Thyroid gland (tissue), 4 donors: ENCODE results near the gene LRTM1. TPM values are rescaled to one million over a fixed set of nuclear protein-coding genes. Genes with fewer than 3 reads are reported as not detected.

Experiments used
- DNase-seq, 2 donors: peaks; one replicate each; pipeline ENCODE4 v3.0.0-alpha.2; 2019
- H3K27ac ChIP-seq, 3 donors: fragments of 200-600 bp; sonication (generic); 1 replicate in 2 of 3; 2 replicates in 1 of 3; pipeline ENCODE4 v1.5.1; 2016 to 2019; ENCODE audit warnings: mild to moderate bottlenecking in 1 of 3, moderate library complexity in 1 of 3
- H3K27me3 ChIP-seq: fragments of 200-600 bp; sonication (generic); one replicate; pipeline ENCODE4 v1.5.1; 2019
- H3K36me3 ChIP-seq, 2 donors: fragments of 200-600 bp; sonication (generic); one replicate each; pipeline ENCODE4 v1.5.1; 2016 to 2019
- H3K4me1 ChIP-seq, 2 donors: fragments of 200-600 bp; sonication (generic); one replicate each; pipeline ENCODE4 v1.5.1; 2017 to 2019
- H3K4me3 ChIP-seq, 3 donors: fragments of 200-600 bp; sonication (generic); replicated peaks in 1 of 3; 1 replicate in 2 of 3; 2 replicates in 1 of 3; pipeline ENCODE4 v1.5.1; 2016; ENCODE audit warnings: mild to moderate bottlenecking in 1 of 3
- H3K9me3 ChIP-seq: fragments of 200-600 bp; sonication (generic); one replicate; pipeline ENCODE4 v1.5.1; 2017
- CTCF ChIP-seq, 6 experiments: fragments of 200-600 bp in 3 of 6; fragments of 450-650 bp in 3 of 6; sonication (generic) in 3 of 6; IDR thresholded peaks; one replicate each; pipeline ENCODE4 v1.5.1; 2016 to 2019; ENCODE audit warnings: antibody characterized with exemption in 6 of 6, mild to moderate bottlenecking in 2 of 6, inconsistent platforms in 1 of 6, moderate library complexity in 1 of 6
- POLR2A ChIP-seq, 2 donors: fragments of 450-650 bp; IDR thresholded peaks; one replicate each; pipeline ENCODE4 v1.6.1; 2017; ENCODE audit warnings: antibody characterized with exemption in 2 of 2, mild to moderate bottlenecking in 2 of 2, moderate library complexity in 1 of 2
- WGBS, 2 donors: methylation state at CpG; one replicate each; pipeline ENCODE4 v1.1.5; 2017; 5-methylcytosine and 5-hydroxymethylcytosine counted together
- intact Hi-C: fragments of 100-400 bp; cut with DNase I; formaldehyde crosslinking; loops from one replicate; pipeline ENCODE4 v1.15.1; 2023
- total RNA-seq, 4 donors: library from RNA; depleted of rRNA; stranded (reverse); fragments of >200 nt; gene quantifications; one replicate each; pipeline ENCODE4 v1.2.3, GENCODE V29; 2016

LRTM1 gene
- total RNA-seq, 4 donors from 2014 or later, result not detected

GRCh38 chr3:54955496-54955895 lies 27.6 kb upstream of the LRTM1 start:
- 86 to 94% methylated on average over 3 of the region's 3 CpGs for WGBS, 2 donors
- Histone ChIP-seq H3K9me3 (no peaks in the 10 kb centered on the region), H3K27me3 (no peaks in the 10 kb centered on the region), H3K36me3 (no peaks in the 10 kb centered on the region), H3K27ac (no peak overlapping the region), H3K4me1 (no peaks in the 10 kb centered on the region), H3K4me3 (no peak overlapping the region)
- DNase-seq, result no peak
- intact Hi-C loops, result no loop called here
- TF ChIP-seq CTCF (IDR thresholded peaks at IDR 0.05), result no peak
- TF ChIP-seq POLR2A (IDR thresholded peaks at IDR 0.05), result no peak

GRCh38 chr3:54954521-54954920 lies 26.7 kb upstream of the LRTM1 start:
- H3K27me3 ChIP-seq, result no peaks in the 10 kb centered on the region
- no peak for DNase-seq
- H3K9me3 ChIP-seq, result no peaks in the 10 kb centered on the region
- H3K4me1 ChIP-seq, result no peaks in the 10 kb centered on the region
- H3K27ac ChIP-seq, result no peak overlapping the region
- TF ChIP-seq POLR2A (IDR thresholded peaks at IDR 0.05) (no peak), CTCF (IDR thresholded peaks at IDR 0.05) (no peak)
- intact Hi-C loops, result no loop called here
- H3K4me3 ChIP-seq, result no peak overlapping the region
- 73 to 98% methylated on average over 5 of the region's 5 CpGs for WGBS, 2 donors
- no peaks in the 10 kb centered on the region for H3K36me3 ChIP-seq

- no peaks in the 10 kb centered on the region for H3K9me3 ChIP-seq
- no peak for DNase-seq
- H3K4me1 ChIP-seq, result no peaks in the 10 kb centered on the region
- no peak overlapping the region for H3K27ac ChIP-seq
- WGBS, 2 donors, result 54 to 62% methylated on average over 5 of the region's 5 CpGs
- H3K27me3 ChIP-seq, result no peaks in the 10 kb centered on the region
- TF ChIP-seq CTCF (IDR thresholded peaks at IDR 0.05) (no peak), POLR2A (IDR thresholded peaks at IDR 0.05) (no peak)
- H3K4me3 ChIP-seq, result no peak overlapping the region
- intact Hi-C loops, result no loop called here
- no peaks in the 10 kb centered on the region for H3K36me3 ChIP-seq
These were observed 26.2 kb upstream of the LRTM1 start for GRCh38 chr3:54954022-54954421.

GRCh38 chr3:54951405-54951804 lies 23.5 kb upstream of the LRTM1 start:
- 56 to 66% methylated on average over 5 to 8 of the region's 8 CpGs for WGBS, 2 donors
- Histone ChIP-seq H3K4me1 (no peaks in the 10 kb centered on the region), H3K36me3 (no peaks in the 10 kb centered on the region), H3K4me3 (no peak overlapping the region), H3K9me3 (no peaks in the 10 kb centered on the region), H3K27ac (no peak overlapping the region), H3K27me3 (no peaks in the 10 kb centered on the region)
- TF ChIP-seq POLR2A (IDR thresholded peaks at IDR 0.05) (no peak), CTCF (IDR thresholded peaks at IDR 0.05) (peak in 3 of 6 experiments; percentile 6 to 19 (median 14))
- DNase-seq, result peak; percentile 22 to 27
- intact Hi-C loops, result no loop called here

GRCh38 chr3:54950391-54951003 lies 22.6 kb upstream of the LRTM1 start:
- WGBS, 2 donors, result 27 to 29% methylated on average over 7 of the region's 7 CpGs
- no peak for DNase-seq
- Histone ChIP-seq H3K4me3 (no peak overlapping the region), H3K4me1 (no peaks in the 10 kb centered on the region), H3K27me3 (no peaks in the 10 kb centered on the region), H3K9me3 (no peaks in the 10 kb centered on the region), H3K27ac (no peak overlapping the region), H3K36me3 (no peaks in the 10 kb centered on the region)
- intact Hi-C loops, result no loop called here
- TF ChIP-seq POLR2A (IDR thresholded peaks at IDR 0.05) (no peak), CTCF (IDR thresholded peaks at IDR 0.05) (no peak)
